ENCODE data around the gene IRF8. TPM values are rescaled to one million over a fixed set of nuclear protein-coding genes. Genes with fewer than 3 reads are reported as not detected.

The IRF8 gene
- total RNA-seq, 1 experiment from 2014 or later = 0.28 TPM

GRCh38 chr16:85851034-85851785 is 47.8 kb upstream of the IRF8 start:
- Histone ChIP-seq H3K4ac (ENCODE audit: low read depth, low read length) (no peak overlapping the region), H3K27me3 (ENCODE audit: insufficient read depth, low read length) (no peaks in the 10 kb centered on the region), H3K4me2 (ENCODE audit: insufficient read depth, insufficient read length, low read length) (no peak overlapping the region), H3K9me3 (ENCODE audit: control insufficient read depth, low read depth, low read length) (no peaks in the 10 kb centered on the region), H4K20me1 (ENCODE audit: control insufficient read depth, insufficient read depth, insufficient read length) (no peaks in the 10 kb centered on the region), H3K23ac (ENCODE audit: insufficient read length, low read depth, low read length) (no peak overlapping the region), H3T11ph (ENCODE audit: low read length) (no peak overlapping the region), H2BK120ac (ENCODE audit: low read depth, low read length, poor library complexity, severe bottlenecking) (no peak overlapping the region), H3K23me2 (ENCODE audit: insufficient read length, low read depth, low read length, poor library complexity, severe bottlenecking) (no peaks in the 10 kb centered on the region), H3K9ac (ENCODE audit: extremely low read depth, insufficient read length, low read length) (no peak overlapping the region), H4K91ac (ENCODE audit: insufficient read length, low read depth, low read length) (no peak overlapping the region), H2AFZ (ENCODE audit: low read length) (no peak overlapping the region), H3K56ac (ENCODE audit: insufficient read length, low read depth, low read length) (no peak overlapping the region), H2BK5ac (ENCODE audit: insufficient read length, low read length) (no peak overlapping the region), H3K4me1 (ENCODE audit: insufficient read depth, low read length) (no peaks in the 10 kb centered on the region), H3K79me1 (ENCODE audit: insufficient read depth, low read depth, low read length, poor library complexity, severe bottlenecking) (no peaks in the 10 kb centered on the region), H2BK20ac (ENCODE audit: low read depth, low read length, poor library complexity, severe bottlenecking) (no peak overlapping the region), H4K5ac (ENCODE audit: insufficient read length, low read depth, low read length) (no peak overlapping the region), H4K8ac (replicated peaks; ENCODE audit: insufficient read length, low read depth, low read length) (no peak overlapping the region), H3K79me2 (ENCODE audit: insufficient read depth, low read length) (no peaks in the 10 kb centered on the region), H2AK5ac (ENCODE audit: insufficient read length, low read length) (no peak overlapping the region), H3K14ac (ENCODE audit: insufficient read depth, low read length) (no peak overlapping the region), H2BK12ac (ENCODE audit: insufficient read length, low read depth, low read length) (no peak overlapping the region), H2BK15ac (ENCODE audit: low read depth, low read length) (no peak overlapping the region), H3K27ac (ENCODE audit: insufficient read length, low read depth, low read length) (no peak overlapping the region), H3K18ac (ENCODE audit: insufficient read length, low read depth, low read length) (no peak overlapping the region)
- Mint-ChIP-seq H3K36me3 (ENCODE audit: insufficient read depth in 1 of 3, low read depth in 3 of 3) (no peaks in the 10 kb centered on the region; a peak in 1 of 7 replicates), H3K27me3 (ENCODE audit: low read depth) (peaks cover 12% of the 10 kb centered on the region), H3K4me1 (peaks cover 8% of the 10 kb centered on the region in 2 experiments; a peak in 3 of 4 replicates), H3K4me3 (no peak overlapping the region; a peak in 1 of 5 replicates), H3K9me3 (no peaks in the 10 kb centered on the region), H3K27ac (no peak overlapping the region)
- no peak for DNase-seq
- TF ChIP-seq, protein P1, sequence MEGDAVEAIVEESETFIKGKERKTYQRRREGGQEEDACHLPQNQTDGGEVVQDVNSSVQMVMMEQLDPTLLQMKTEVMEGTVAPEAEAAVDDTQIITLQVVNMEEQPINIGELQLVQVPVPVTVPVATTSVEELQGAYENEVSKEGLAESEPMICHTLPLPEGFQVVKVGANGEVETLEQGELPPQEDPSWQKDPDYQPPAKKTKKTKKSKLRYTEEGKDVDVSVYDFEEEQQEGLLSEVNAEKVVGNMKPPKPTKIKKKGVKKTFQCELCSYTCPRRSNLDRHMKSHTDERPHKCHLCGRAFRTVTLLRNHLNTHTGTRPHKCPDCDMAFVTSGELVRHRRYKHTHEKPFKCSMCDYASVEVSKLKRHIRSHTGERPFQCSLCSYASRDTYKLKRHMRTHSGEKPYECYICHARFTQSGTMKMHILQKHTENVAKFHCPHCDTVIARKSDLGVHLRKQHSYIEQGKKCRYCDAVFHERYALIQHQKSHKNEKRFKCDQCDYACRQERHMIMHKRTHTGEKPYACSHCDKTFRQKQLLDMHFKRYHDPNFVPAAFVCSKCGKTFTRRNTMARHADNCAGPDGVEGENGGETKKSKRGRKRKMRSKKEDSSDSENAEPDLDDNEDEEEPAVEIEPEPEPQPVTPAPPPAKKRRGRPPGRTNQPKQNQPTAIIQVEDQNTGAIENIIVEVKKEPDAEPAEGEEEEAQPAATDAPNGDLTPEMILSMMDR (conservative IDR thresholded peaks at IDR 0.05) = no peak
- no CpG with 5 or more reads among the region's 15 CpGs for WGBS (ENCODE audit: extremely low coverage, insufficient read length, low lambda C conversion rate)

All from H9 (cell line).